ENCODE measurements around the gene TMEM109. TPM values are rescaled to one million over a fixed set of nuclear protein-coding genes. Genes with fewer than 3 reads are reported as not detected.

The TMEM109 gene
- total and polyA plus RNA-seq, 2 of the 13 experiments (the other 11 are each of a cell fraction or from before 2014, with no cell fraction given), result 7.7 to 18.0 TPM

DNA sequence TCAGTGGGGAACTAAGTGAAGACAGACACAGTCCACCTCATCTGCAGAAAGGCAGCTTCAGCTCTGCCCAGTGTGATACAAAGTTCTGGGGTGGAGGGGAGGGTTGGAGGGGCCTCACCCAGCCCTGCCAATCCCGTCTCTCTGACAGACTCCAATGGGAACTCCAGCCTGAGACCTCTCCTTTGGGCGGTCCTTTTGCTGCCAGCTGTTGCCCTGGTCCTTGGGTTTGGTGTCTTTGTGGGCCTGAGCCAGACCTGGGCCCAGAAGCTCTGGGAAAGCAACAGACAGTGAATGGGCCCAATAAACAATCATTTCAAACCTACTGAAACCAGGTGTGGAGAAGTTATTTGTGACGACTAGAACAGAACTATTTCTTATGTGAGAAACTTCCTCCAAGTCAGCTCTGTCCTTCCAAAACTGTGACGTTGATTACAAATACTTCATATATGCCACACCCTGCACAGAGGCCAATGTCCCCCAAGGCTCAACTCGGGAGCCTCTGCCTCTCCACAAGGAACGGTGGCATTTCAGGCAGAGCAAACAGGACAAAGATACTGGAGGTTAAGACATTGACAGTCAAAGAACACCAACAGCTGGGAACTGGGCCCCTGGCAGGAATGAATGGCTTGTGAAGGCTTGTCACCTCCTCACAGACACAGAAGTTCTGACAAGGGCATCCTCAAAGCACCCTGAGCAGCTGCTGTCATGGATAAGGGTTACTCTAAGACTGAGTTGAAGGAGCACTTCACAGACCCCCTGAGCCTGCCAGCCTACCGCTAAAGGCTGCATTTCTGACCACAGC, 38.4 kb upstream of the TMEM109 start:
- no peak for FAIRE-seq

More for the DNA sequence above, 38.4 kb upstream of the TMEM109 start:
- Histone ChIP-seq H3K4me3 (replicated peaks in 1 of 3; ENCODE audit: insufficient read depth in 1 of 3, low read depth in 2 of 3, low read length in 3 of 3) (no peak overlapping the region), H3K79me2 (ENCODE audit: insufficient read depth, low read length) (no peaks in the 10 kb centered on the region), H3K4me2 (ENCODE audit: low read depth, low read length) (no peak overlapping the region), H3K4me1 (ENCODE audit: insufficient read depth, low read length) (peaks cover 43% of the 10 kb centered on the region), H3K27me3 (ENCODE audit: control insufficient read depth in 1 of 2, insufficient read depth in 2 of 2, low read length in 2 of 2) (no peaks in the 10 kb centered on the region; a peak in 1 of 5 replicates), H3K9me3 (ENCODE audit: low read length) (no peaks in the 10 kb centered on the region), H4K20me1 (ENCODE audit: insufficient read depth, low read length) (0 out of 2 replicates have a peak, but pooled peaks cover 1% of the 10 kb centered on the region), H2AFZ (ENCODE audit: low read length) (no peak overlapping the region), H3K36me3 (replicated peaks in 1 of 2; ENCODE audit: control insufficient read depth in 1 of 2, insufficient read depth in 2 of 2, low read length in 2 of 2) (peaks cover 0 to 1% of the 10 kb centered on the region in 2 experiments; a peak in 1 of 5 replicates), H3K9ac (ENCODE audit: insufficient read depth, low read depth, low read length) (no peak overlapping the region), H3K27ac (ENCODE audit: extremely low read length, insufficient read depth, low read length) (no peak overlapping the region)
- BruUV-seq (replicated peaks), result no TSS peak
- ChIA-PET POLR2A (no interaction called here), CTCF (ENCODE audit: low intra/inter-chr PET ratio, low total read pairs) (no interaction called here)
- no peak for DNase-seq (ENCODE audit: low spot score)
- in situ Hi-C loops (cut with HindIII; ENCODE audit: extremely low pct_ligation_motif_present, low pct_unique_long_range_greater_than_20kb) (no loop called here), intact Hi-C loops (cut with micrococcal nuclease; ENCODE audit: unreplicated experiment) (no loop called here)
- WGBS (ENCODE audit: low lambda C conversion rate), result 79% methylated on average over 5 of the region's 7 CpGs
- TF ChIP-seq DR1 (CRISPR knock-in tag; IDR thresholded peaks at IDR 0.05) (no peak), HES4 (CRISPR knock-in tag; IDR thresholded peaks at IDR 0.05; ENCODE audit: borderline replicate concordance) (no peak), TOE1 (CRISPR knock-in tag; IDR thresholded peaks at IDR 0.05) (no peak), ZNF574 (CRISPR knock-in tag; IDR thresholded peaks at IDR 0.05) (no peak), ATF1 (CRISPR knock-in tag; IDR thresholded peaks at IDR 0.05) (no peak), MTF1 (CRISPR knock-in tag; IDR thresholded peaks at IDR 0.05) (no peak), FOXO1 (CRISPR knock-in tag; IDR thresholded peaks at IDR 0.05) (no peak), HNRNPK (IDR thresholded peaks at IDR 0.05; ENCODE audit: low read depth, low read length, poor library complexity, severe bottlenecking) (no peak), ZNF333 (CRISPR knock-in tag; IDR thresholded peaks at IDR 0.05; ENCODE audit: borderline replicate concordance) (no peak), KDM4B (CRISPR knock-in tag; IDR thresholded peaks at IDR 0.05) (no peak), THAP8 (CRISPR knock-in tag; IDR thresholded peaks at IDR 0.05; ENCODE audit: borderline replicate concordance) (no peak), TOPORS (CRISPR knock-in tag; IDR thresholded peaks at IDR 0.05) (no peak), FOXP1 (IDR thresholded peaks at IDR 0.05) (no peak), FOXP1 (CRISPR knock-in tag; IDR thresholded peaks at IDR 0.05) (no peak)
- TF ChIP-seq, protein P1, sequence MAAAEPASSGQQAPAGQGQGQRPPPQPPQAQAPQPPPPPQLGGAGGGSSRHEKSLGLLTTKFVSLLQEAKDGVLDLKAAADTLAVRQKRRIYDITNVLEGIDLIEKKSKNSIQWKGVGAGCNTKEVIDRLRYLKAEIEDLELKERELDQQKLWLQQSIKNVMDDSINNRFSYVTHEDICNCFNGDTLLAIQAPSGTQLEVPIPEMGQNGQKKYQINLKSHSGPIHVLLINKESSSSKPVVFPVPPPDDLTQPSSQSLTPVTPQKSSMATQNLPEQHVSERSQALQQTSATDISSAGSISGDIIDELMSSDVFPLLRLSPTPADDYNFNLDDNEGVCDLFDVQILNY (CRISPR knock-in tag; conservative IDR thresholded peaks at IDR 0.05), result no peak
- ATAC-seq, result no peak
